G401 (cell line): Measurements from ENCODE around the gene BORCS8. TPM values are rescaled to one million over a fixed set of nuclear protein-coding genes. Genes with fewer than 3 reads are reported as not detected.

ENCODE experiments used
- DNase-seq: peaks from one replicate; pipeline ENCODE4 v3.0.0-alpha.2; 2015; ENCODE audit warnings: low spot score
- in situ Hi-C: cut with HindIII; loops from 2 replicates; pipeline ENCODE4 v1.10.0; 2016; ENCODE audit warnings: low sequenced_read_pairs, mixed read lengths
- total RNA-seq: library from RNA; depleted of rRNA; stranded (reverse); fragments of >200 nt; shearing (Covaris generic); gene quantifications from 2 replicates; pipeline ENCODE4 v1.2.3, GENCODE V29; 2014; rRNA removed

Gene BORCS8
- total RNA-seq, 1 experiment from 2014 or later, result 21.4 TPM

DNA sequence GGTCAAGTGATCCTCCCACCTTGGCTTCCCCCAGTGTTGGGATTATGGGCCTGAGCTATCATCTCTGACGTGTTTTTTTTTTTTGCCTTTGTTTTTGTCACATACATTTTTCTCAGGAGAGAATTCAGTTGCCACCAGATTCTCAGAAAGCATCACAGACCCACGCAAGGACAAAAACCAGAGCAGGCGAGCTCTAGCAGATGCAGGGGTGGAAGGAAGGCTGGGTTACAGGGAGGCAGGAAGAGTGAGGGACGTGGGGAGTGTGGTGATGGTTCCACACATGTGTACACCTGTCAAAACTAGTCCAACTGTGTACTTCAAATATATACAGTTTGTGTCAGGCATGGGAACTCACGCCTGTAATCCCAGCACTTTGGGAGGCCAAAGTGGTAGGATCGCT is 58.0 kb downstream of the BORCS8 start:
- DNase-seq, result no peak
- in situ Hi-C loops, result no loop called here

DNA sequence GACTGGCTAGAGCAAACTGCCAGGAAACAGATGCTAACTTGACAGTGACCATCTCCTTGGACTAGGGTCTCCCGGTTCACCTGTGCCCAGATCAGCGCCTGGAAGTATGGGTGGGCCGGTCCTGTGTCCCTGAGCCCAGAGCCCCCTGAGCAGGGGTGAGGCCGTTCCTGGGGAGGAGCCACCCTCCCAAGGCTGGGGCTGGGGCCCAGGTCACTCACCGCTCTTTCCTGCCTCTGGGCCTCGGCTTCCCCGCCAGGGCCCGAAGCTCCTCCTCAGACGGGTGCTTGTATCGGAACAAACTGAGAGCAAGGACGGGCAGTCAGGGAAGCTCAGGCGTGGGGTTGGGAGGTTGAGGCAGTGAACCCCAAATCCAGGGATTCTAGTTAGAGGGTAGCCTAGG is 59.0 kb downstream of the BORCS8 start:
- in situ Hi-C loops, result no loop called here
- no peak for DNase-seq

DNA sequence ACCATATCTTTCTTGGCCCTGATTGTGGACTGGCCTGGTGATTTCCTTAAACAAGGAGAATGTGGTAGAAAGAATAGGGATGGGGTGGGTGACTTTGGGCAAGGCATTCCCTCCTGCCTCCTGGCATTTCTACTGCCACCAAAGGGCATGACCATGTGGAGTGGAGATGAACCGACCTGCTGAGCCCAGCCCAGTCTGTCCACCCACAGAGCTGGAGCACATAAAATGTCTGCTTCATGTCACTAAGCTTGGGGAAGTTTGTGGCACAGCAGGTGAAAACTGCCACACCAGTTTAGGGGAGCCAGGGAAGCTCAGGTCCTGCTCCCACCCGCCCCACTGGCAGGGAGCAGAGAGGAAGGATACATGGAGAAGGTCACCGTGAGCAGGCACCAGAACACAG is 60.0 kb downstream of the BORCS8 start:
- in situ Hi-C loops, result no loop called here

More for the DNA sequence above, 60.0 kb downstream of the BORCS8 start:
- no peak for DNase-seq

Other genes starting within 250 kb of the BORCS8 start
- 37.5 and 62.9 TPM in 2 replicates for gene SUGP2, start 158.6 kb downstream of the BORCS8 start, total RNA-seq
- 86.0 and 90.0 TPM in 2 replicates for gene ARMC6, start 158.5 kb downstream of the BORCS8 start, total RNA-seq
- gene SLC25A42, start 128.2 kb downstream of the BORCS8 start, total RNA-seq, result 2.3 and 3.0 TPM in 2 replicates
- 58.0 and 60.2 TPM in 2 replicates for gene TMEM161A, start 53.7 kb downstream of the BORCS8 start, total RNA-seq
- 2.9 TPM in 1 of 2 replicates, not detected in the other for gene MEF2B, start 21.9 kb downstream of the BORCS8 start, total RNA-seq
- gene RFXANK, start 106 bp upstream of the BORCS8 start, total RNA-seq, result 131 and 162 TPM in 2 replicates
- gene NR2C2AP, start 11.3 kb upstream of the BORCS8 start, total RNA-seq, result 19.1 and 22.2 TPM in 2 replicates
- 0.37 TPM in 1 of 2 replicates, not detected in the other for gene NCAN, start 19.8 kb upstream of the BORCS8 start, total RNA-seq
- 2.2 TPM in 1 of 2 replicates, not detected in the other for gene TM6SF2, start 81.1 kb upstream of the BORCS8 start, total RNA-seq
- gene SUGP1, start 128.4 kb upstream of the BORCS8 start, total RNA-seq, result 37.2 and 65.6 TPM in 2 replicates
- 18.2 and 25.5 TPM in 2 replicates for gene MAU2, start 128.7 kb upstream of the BORCS8 start, total RNA-seq
- 47.2 and 80.3 TPM in 2 replicates for gene GATAD2A, start 213.5 kb upstream of the BORCS8 start, total RNA-seq